Measurements from ENCODE around the gene PLCB3. TPM values are rescaled to one million over a fixed set of nuclear protein-coding genes. Genes with fewer than 3 reads are reported as not detected.

The PLCB3 gene
- total RNA-seq, 5 donors from 2014 or later (not counting 1 experiment from before 2014, with no cell fraction given): 3.6 to 14.9 (median 11.2) TPM

GRCh38 chr11:64247729-64248531, 3.4 kb upstream of the PLCB3 start:
- no peak overlapping the region for H3K27ac ChIP-seq (ENCODE audit: low read length)
- H3K27me3 ChIP-seq (replicated peaks in 1 of 2; ENCODE audit: control insufficient read depth in 2 of 2, extremely low read depth in 1 of 2, insufficient read depth in 2 of 2, low read length in 1 of 2): peaks cover 0 to 17% of the 10 kb centered on the region in 2 experiments
- Mint-ChIP-seq H3K4me3 (peak overlapping the region; percentile 65 to 89 (median 76)), H3K4me1 (peaks cover 32 to 45% (median 35%) of the 10 kb centered on the region in 3 donors), H3K36me3 (no peaks in the 10 kb centered on the region), H3K27me3 (no peaks in the 10 kb centered on the region), H3K27ac (peak overlapping the region in 1 of 2 donors; percentile 34), H3K9me3 (no peaks in the 10 kb centered on the region)
- peaks cover 13 to 63% of the 10 kb centered on the region in 2 experiments for H3K4me1 ChIP-seq (ENCODE audit: control insufficient read depth in 1 of 2, extremely low read depth in 1 of 2, insufficient read depth in 2 of 2, low read length in 2 of 2)
- DNase-seq (no peak), ATAC-seq (replicated peaks in 1 of 4) (no peak)
- H3K9me3 ChIP-seq: no peaks in the 10 kb centered on the region
- 76% methylated on average over 27 of the region's 31 CpGs for WGBS (ENCODE audit: insufficient coverage)
- POLR2A ChIA-PET: no interaction called here
- H3K36me3 ChIP-seq (ENCODE audit: control insufficient read depth in 2 of 2, extremely low read depth in 1 of 2, insufficient read depth in 1 of 2, low read length in 1 of 2): peaks cover 6 to 10% of the 10 kb centered on the region in 2 donors
- no peak overlapping the region for H3K4me3 ChIP-seq (ENCODE audit: control insufficient read depth in 1 of 2, extremely low read depth in 1 of 2, low read length in 1 of 2)
- CTCF ChIA-PET: no interaction called here

- peaks cover 11 to 61% of the 10 kb centered on the region in 2 experiments for H3K4me1 ChIP-seq (ENCODE audit: control insufficient read depth in 1 of 2, extremely low read depth in 1 of 2, insufficient read depth in 2 of 2, low read length in 2 of 2)
- no peaks in the 10 kb centered on the region for H3K9me3 ChIP-seq
- H3K4me3 ChIP-seq (ENCODE audit: control insufficient read depth in 1 of 2, extremely low read depth in 1 of 2, low read length in 1 of 2): no peak overlapping the region
- no peak for DNase-seq
- Mint-ChIP-seq H3K4me1 (peaks cover 30 to 39% (median 31%) of the 10 kb centered on the region in 3 donors), H3K9me3 (no peaks in the 10 kb centered on the region), H3K4me3 (peak overlapping the region in 2 of 3 donors; percentile 76 to 89), H3K36me3 (no peaks in the 10 kb centered on the region), H3K27me3 (no peaks in the 10 kb centered on the region), H3K27ac (no peak overlapping the region)
- POLR2A ChIA-PET: no interaction called here
- peaks cover 0 to 17% of the 10 kb centered on the region in 2 experiments for H3K27me3 ChIP-seq (replicated peaks in 1 of 2; ENCODE audit: control insufficient read depth in 2 of 2, extremely low read depth in 1 of 2, insufficient read depth in 2 of 2, low read length in 1 of 2)
- WGBS (ENCODE audit: insufficient coverage): 87% methylated on average over 7 of the region's 7 CpGs
- H3K27ac ChIP-seq (ENCODE audit: low read length): no peak overlapping the region
- ATAC-seq (replicated peaks in 1 of 4): no peak
- CTCF ChIA-PET: no interaction called here
- H3K36me3 ChIP-seq (ENCODE audit: control insufficient read depth in 2 of 2, extremely low read depth in 1 of 2, insufficient read depth in 1 of 2, low read length in 1 of 2): peaks cover under 1 to 7% of the 10 kb centered on the region in 2 donors
Observed at GRCh38 chr11:64248578-64248977, 2.8 kb upstream of the PLCB3 start.

- DNase-seq: no peak
- peaks cover 11 to 61% of the 10 kb centered on the region in 2 experiments for H3K4me1 ChIP-seq (ENCODE audit: control insufficient read depth in 1 of 2, extremely low read depth in 1 of 2, insufficient read depth in 2 of 2, low read length in 2 of 2)
- H3K9me3 ChIP-seq: no peaks in the 10 kb centered on the region
- H3K4me3 ChIP-seq (ENCODE audit: control insufficient read depth in 1 of 2, extremely low read depth in 1 of 2, low read length in 1 of 2): no peak overlapping the region
- H3K27me3 ChIP-seq (replicated peaks in 1 of 2; ENCODE audit: control insufficient read depth in 2 of 2, extremely low read depth in 1 of 2, insufficient read depth in 2 of 2, low read length in 1 of 2): peaks cover 0 to 17% of the 10 kb centered on the region in 2 experiments
- no peaks in the 10 kb centered on the region for H3K36me3 Mint-ChIP-seq
- H3K4me3 Mint-ChIP-seq: peak overlapping the region in 2 of 3 donors; percentile 21 to 39
- no peak for ATAC-seq (replicated peaks in 1 of 4)
- H3K36me3 ChIP-seq (ENCODE audit: control insufficient read depth in 2 of 2, extremely low read depth in 1 of 2, insufficient read depth in 1 of 2, low read length in 1 of 2): peaks cover 0 to 3% of the 10 kb centered on the region in 2 donors
- no peaks in the 10 kb centered on the region for H3K27me3 Mint-ChIP-seq
- H3K9me3 Mint-ChIP-seq: no peaks in the 10 kb centered on the region
- WGBS (ENCODE audit: insufficient coverage): 89% methylated on average over 3 of the region's 4 CpGs
- peaks cover 25 to 34% (median 28%) of the 10 kb centered on the region in 3 donors for H3K4me1 Mint-ChIP-seq
- POLR2A ChIA-PET: no interaction called here
- CTCF ChIA-PET: interaction anchor here in 1 of 2 donors (0.6 to 2.0 kb wide), 2 partner anchors 34 to 55 kb away, joined by 5 to 7 read pairs; no protein-coding TSS in a partner anchor
- H3K27ac ChIP-seq (ENCODE audit: low read length): no peak overlapping the region
- no peak overlapping the region for H3K27ac Mint-ChIP-seq
Observed at GRCh38 chr11:64249038-64249437, 2.3 kb upstream of the PLCB3 start.

GRCh38 chr11:64249563-64250414, 1.5 kb upstream of the PLCB3 start:
- Histone ChIP-seq H3K9me3 (no peaks in the 10 kb centered on the region), H3K4me3 (ENCODE audit: control insufficient read depth in 1 of 2, extremely low read depth in 1 of 2, low read length in 1 of 2) (no peak overlapping the region), H3K27me3 (replicated peaks in 1 of 2; ENCODE audit: control insufficient read depth in 2 of 2, extremely low read depth in 1 of 2, insufficient read depth in 2 of 2, low read length in 1 of 2) (peaks cover 0 to 17% of the 10 kb centered on the region in 2 experiments), H3K36me3 (ENCODE audit: control insufficient read depth in 2 of 2, extremely low read depth in 1 of 2, insufficient read depth in 1 of 2, low read length in 1 of 2) (no peaks in the 10 kb centered on the region), H3K27ac (ENCODE audit: low read length) (no peak overlapping the region), H3K4me1 (ENCODE audit: control insufficient read depth in 1 of 2, extremely low read depth in 1 of 2, insufficient read depth in 2 of 2, low read length in 2 of 2) (peaks cover 11 to 57% of the 10 kb centered on the region in 2 experiments)
- DNase-seq: no peak
- no peaks in the 10 kb centered on the region for H3K36me3 Mint-ChIP-seq
- H3K27ac Mint-ChIP-seq: no peak overlapping the region
- peaks cover 25 to 31% (median 28%) of the 10 kb centered on the region in 3 donors for H3K4me1 Mint-ChIP-seq
- ChIA-PET CTCF (interaction anchor here in 1 of 2 donors (0.6 to 2.0 kb wide), 3 partner anchors 33 to 55 kb away, joined by 4 to 7 read pairs (median 5); no protein-coding TSS in a partner anchor), POLR2A (no interaction called here)
- no peaks in the 10 kb centered on the region for H3K9me3 Mint-ChIP-seq
- H3K4me3 Mint-ChIP-seq: peak overlapping the region; percentile 39 to 52 (median 43)
- ATAC-seq (replicated peaks in 1 of 4): no peak
- WGBS (ENCODE audit: insufficient coverage): 97% methylated on average over 2 of the region's 8 CpGs
- no peaks in the 10 kb centered on the region for H3K27me3 Mint-ChIP-seq

- no peak for DNase-seq
- no peaks in the 10 kb centered on the region for H3K36me3 Mint-ChIP-seq
- H3K4me1 Mint-ChIP-seq: peaks cover 24 to 27% (median 24%) of the 10 kb centered on the region in 3 donors
Observed at GRCh38 chr11:64250415-64251015, 815 bp upstream of the PLCB3 start.

GRCh38 chr11:64251753-64252002, 348 bp downstream of the PLCB3 start:
- H3K27ac ChIP-seq (ENCODE audit: low read length): no peak overlapping the region
- WGBS (ENCODE audit: insufficient coverage): 2% methylated on average over 18 of the region's 18 CpGs
- H3K9me3 Mint-ChIP-seq: no peaks in the 10 kb centered on the region
- ChIA-PET POLR2A (no interaction called here), CTCF (interaction anchor here in 1 of 2 donors (1.0 to 1.2 kb wide), 2 partner anchors 47 to 50 kb away, joined by 4 to 6 read pairs; no protein-coding TSS in a partner anchor)
- H3K4me3 ChIP-seq (ENCODE audit: control insufficient read depth in 1 of 2, extremely low read depth in 1 of 2, low read length in 1 of 2): peak overlapping the region; percentile 70 to 81
- no peaks in the 10 kb centered on the region for H3K9me3 ChIP-seq
- peaks cover 18 to 24% (median 20%) of the 10 kb centered on the region in 3 donors for H3K4me1 Mint-ChIP-seq
- ATAC-seq (replicated peaks in 1 of 4) (peak in 1 of 4 experiments; percentile 1), DNase-seq (no peak)
- peaks cover 8 to 41% of the 10 kb centered on the region in 2 experiments for H3K4me1 ChIP-seq (ENCODE audit: control insufficient read depth in 1 of 2, extremely low read depth in 1 of 2, insufficient read depth in 2 of 2, low read length in 2 of 2)
- H3K27me3 ChIP-seq (replicated peaks in 1 of 2; ENCODE audit: control insufficient read depth in 2 of 2, extremely low read depth in 1 of 2, insufficient read depth in 2 of 2, low read length in 1 of 2): peaks cover 0 to 17% of the 10 kb centered on the region in 2 experiments
- H3K27ac Mint-ChIP-seq: peak overlapping the region in 1 of 2 donors; percentile 39
- peaks cover 2 to 5% of the 10 kb centered on the region in 2 donors for H3K36me3 ChIP-seq (ENCODE audit: control insufficient read depth in 2 of 2, extremely low read depth in 1 of 2, insufficient read depth in 1 of 2, low read length in 1 of 2)
- peak overlapping the region; percentile 79 to 89 (median 83) for H3K4me3 Mint-ChIP-seq
- H3K36me3 Mint-ChIP-seq: no peaks in the 10 kb centered on the region
- H3K27me3 Mint-ChIP-seq: no peaks in the 10 kb centered on the region

More at GRCh38 chr11:64250415-64251015, 815 bp upstream of the PLCB3 start:
- Mint-ChIP-seq H3K4me3 (peak overlapping the region; percentile 78 to 89 (median 83)), H3K27ac (no peak overlapping the region), H3K27me3 (no peaks in the 10 kb centered on the region), H3K9me3 (no peaks in the 10 kb centered on the region)
- Histone ChIP-seq H3K27me3 (replicated peaks in 1 of 2; ENCODE audit: control insufficient read depth in 2 of 2, extremely low read depth in 1 of 2, insufficient read depth in 2 of 2, low read length in 1 of 2) (peaks cover 0 to 17% of the 10 kb centered on the region in 2 experiments), H3K27ac (ENCODE audit: low read length) (no peak overlapping the region), H3K4me1 (ENCODE audit: control insufficient read depth in 1 of 2, extremely low read depth in 1 of 2, insufficient read depth in 2 of 2, low read length in 2 of 2) (peaks cover 8 to 50% of the 10 kb centered on the region in 2 experiments), H3K9me3 (no peaks in the 10 kb centered on the region), H3K4me3 (ENCODE audit: control insufficient read depth in 1 of 2, extremely low read depth in 1 of 2, low read length in 1 of 2) (peak overlapping the region; percentile 39 to 55), H3K36me3 (ENCODE audit: control insufficient read depth in 2 of 2, extremely low read depth in 1 of 2, insufficient read depth in 1 of 2, low read length in 1 of 2) (no peaks in the 10 kb centered on the region)
- WGBS (ENCODE audit: insufficient coverage): 7% methylated on average over 9 of the region's 13 CpGs
- ChIA-PET POLR2A (no interaction called here), CTCF (interaction anchor here in 1 of 2 donors (0.9 to 2.0 kb wide), 3 partner anchors 51 to 54 kb away, joined by 4 to 7 read pairs (median 6); no protein-coding TSS in a partner anchor)
- ATAC-seq (replicated peaks in 1 of 4): no peak

Data from T-cell (primary cell).